PFSK-1 (cell line): ENCODE measurements around the gene ARPC2.

Source experiments
- FOXP2 ChIP-seq: optimal IDR thresholded peaks from 2 replicates; pipeline ENCODE3; 2011; ENCODE audit warnings: borderline replicate concordance, control low read depth, inconsistent platforms; ENCODE audit not compliant: insufficient read depth; ENCODE audit errors: extremely low read length, extremely low read depth
- POLR2AphosphoS5 ChIP-seq: IDR thresholded peaks from 2 replicates; pipeline ENCODE4 v1.6.1; 2012; ENCODE audit warnings: low read depth, mild to moderate bottlenecking, control low read depth, low read length, moderate library complexity
- REST ChIP-seq, 2 experiments: IDR thresholded peaks; 2 replicates each; pipeline versions ENCODE4 v1.6.1 to v1.8.0; 2011 to 2012; ENCODE audit warnings: low read depth in 2 of 2, low read length in 2 of 2, control low read depth in 1 of 2, inconsistent platforms in 1 of 2, mild to moderate bottlenecking in 1 of 2, moderate library complexity in 1 of 2; ENCODE audit not compliant: insufficient read depth in 1 of 2

GRCh38 chr2:218229239-218229638 lies 12.2 kb downstream of the ARPC2 start:
- TF ChIP-seq POLR2AphosphoS5 (no peak), FOXP2 (no peak), REST (IDR thresholded peaks at IDR 0.05; ENCODE audit: insufficient read depth in 1 of 2, low read depth in 2 of 2, low read length in 2 of 2) (no peak)
